GM18505 (cell line): ENCODE measurements around the gene CFAP65.

Source experiments
- ATAC-seq: cut with Tn5 transposase; IDR thresholded peaks from one replicate; pipeline ENCODE4 v1.9.1; 2021; ENCODE audit not compliant: unreplicated experiment
- POLR2A ChIP-seq: IDR thresholded peaks from 4 replicates; pipeline ENCODE4 v1.6.1; 2011; ENCODE audit warnings: borderline replicate concordance; ENCODE audit not compliant: insufficient read depth, insufficient read length; ENCODE audit errors: extremely low read depth

Gene CFAP65

GRCh38 chr2:219034823-219035222, 6.5 kb downstream of the CFAP65 start:
- no peak for TF ChIP-seq POLR2A
- no peak for ATAC-seq

- ATAC-seq, result no peak
- TF ChIP-seq POLR2A, result no peak
These were observed 9.1 kb downstream of the CFAP65 start for GRCh38 chr2:219032051-219032745.

GRCh38 chr2:219031005-219031738, 10.1 kb downstream of the CFAP65 start:
- ATAC-seq, result no peak
- no peak for TF ChIP-seq POLR2A

- no peak for ATAC-seq
- no peak for TF ChIP-seq POLR2A
These were observed 11.0 kb downstream of the CFAP65 start for GRCh38 chr2:219030177-219030940.

- ATAC-seq, result peak; percentile 63
- no peak for TF ChIP-seq POLR2A
These were observed 11.5 kb downstream of the CFAP65 start for GRCh38 chr2:219029829-219030165.

GRCh38 chr2:219028996-219029828, 12.1 kb downstream of the CFAP65 start:
- TF ChIP-seq POLR2A, result no peak
- no peak for ATAC-seq

GRCh38 chr2:219028141-219028540, 13.2 kb downstream of the CFAP65 start:
- TF ChIP-seq POLR2A, result no peak
- no peak for ATAC-seq

GRCh38 chr2:219027511-219028055, 13.7 kb downstream of the CFAP65 start:
- no peak for TF ChIP-seq POLR2A
- no peak for ATAC-seq

- no peak for TF ChIP-seq POLR2A
- ATAC-seq, result no peak
These were observed 14.4 kb downstream of the CFAP65 start for GRCh38 chr2:219026946-219027345.

GRCh38 chr2:219025637-219026585, 15.4 kb downstream of the CFAP65 start:
- no peak for ATAC-seq
- no peak for TF ChIP-seq POLR2A

- TF ChIP-seq POLR2A, result no peak
- no peak for ATAC-seq
These were observed 17.3 kb downstream of the CFAP65 start for GRCh38 chr2:219024059-219024458.

GRCh38 chr2:219023045-219023605, 18.2 kb downstream of the CFAP65 start:
- no peak for ATAC-seq
- no peak for TF ChIP-seq POLR2A

GRCh38 chr2:219022616-219023015, 18.7 kb downstream of the CFAP65 start:
- no peak for TF ChIP-seq POLR2A
- no peak for ATAC-seq
